Sigmoid colon (tissue), 7 donors: ENCODE data around the gene SLC25A38. TPM values are rescaled to one million over a fixed set of nuclear protein-coding genes. Genes with fewer than 3 reads are reported as not detected.
"Not testable (repeated sequence)": the region's sequence is repeated elsewhere in the genome, so short reads cannot be mapped to it uniquely, and the experiment has no call there.

Experiments used
- DNase-seq: peaks from one replicate; pipeline ENCODE4 v3.0.0-alpha.2; 2019
- H3K27ac ChIP-seq, 4 donors: fragments of 200-600 bp; sonication (generic); one replicate each; pipeline ENCODE4 v1.5.1; 2016 to 2019; ENCODE audit warnings: mild to moderate bottlenecking in 1 of 4
- H3K27me3 ChIP-seq, 3 donors: fragments of 200-600 bp; sonication (generic); one replicate each; pipeline ENCODE4 v1.5.1; 2019; ENCODE audit warnings: mild to moderate bottlenecking in 1 of 3
- H3K36me3 ChIP-seq, 4 donors: fragments of 200-600 bp; sonication (generic); one replicate each; pipeline ENCODE4 v1.5.1; 2016 to 2019
- H3K4me1 ChIP-seq, 4 donors: fragments of 200-600 bp; sonication (generic); one replicate each; pipeline ENCODE4 v1.5.1; 2017 to 2019
- H3K4me3 ChIP-seq, 4 donors: fragments of 200-600 bp; sonication (generic); one replicate each; pipeline ENCODE4 v1.5.1; 2017 to 2019; ENCODE audit warnings: mild to moderate bottlenecking in 2 of 4, moderate library complexity in 1 of 4
- H3K9me3 ChIP-seq, 4 donors: fragments of 200-600 bp in 3 of 4; sonication (generic) in 3 of 4; one replicate each; pipeline versions ENCODE4 v1.5.1 to v1.6.1; 2013 to 2019
- CTCF ChIP-seq, 4 experiments: fragments of 450-650 bp in 3 of 4; fragments of 200-600 bp in 1 of 4; IDR thresholded peaks; one replicate each; pipeline ENCODE4 v1.5.1; 2016 to 2019; ENCODE audit warnings: antibody characterized with exemption in 4 of 4, mild to moderate bottlenecking in 3 of 4, moderate library complexity in 2 of 4
- EP300 ChIP-seq, 4 donors: sonication (generic); formaldehyde crosslinking; IDR thresholded peaks; one replicate each; pipeline ENCODE4 v1.6.1; 2017; ENCODE audit warnings: antibody characterized with exemption in 4 of 4
- POLR2A ChIP-seq, 2 donors: fragments of 450-650 bp; IDR thresholded peaks; one replicate each; pipeline ENCODE4 v1.6.1; 2016; ENCODE audit warnings: antibody characterized with exemption in 2 of 2, mild to moderate bottlenecking in 2 of 2, moderate library complexity in 2 of 2
- POLR2AphosphoS5 ChIP-seq, 4 donors: sonication (generic); formaldehyde crosslinking; IDR thresholded peaks; one replicate each; pipeline ENCODE4 v1.6.1; 2017; ENCODE audit warnings: antibody characterized with exemption in 4 of 4
- WGBS, 2 donors: extraction: QIAGEN DNeasy Blood & Tissue Kit; methylation state at CpG; one replicate each; pipeline ENCODE4 v1.1.7; 2013; 5-methylcytosine and 5-hydroxymethylcytosine counted together
- intact Hi-C: fragments of 100-400 bp; cut with DNase I; formaldehyde crosslinking; loops from one replicate; pipeline ENCODE4 v1.15.1; 2023
- polyA plus RNA-seq, 3 donors: library from polyadenylated mRNA; stranded (reverse); fragments of 200-250 nt; gene quantifications; one replicate each; pipeline ENCODE4 v1.2.3, GENCODE V29; 2013
- total RNA-seq, 4 donors: library from RNA; depleted of rRNA; stranded (reverse); fragments of >200 nt; gene quantifications; one replicate each; pipeline ENCODE4 v1.1.0, GENCODE V29; 2016
- donor health status: healthy with polysubstance abuse.
- donor health status: Bipolar disorder and iron deficiency.
- donor health status: healthy.

SLC25A38 gene
- total and polyA plus RNA-seq, 7 donors = 25.8 to 39.0 (median 32.6) TPM

GRCh38 chr3:39358333-39358732 is 24.8 kb upstream of the SLC25A38 start:
- no peak overlapping the region for H3K27ac ChIP-seq
- no peak for DNase-seq
- H3K27me3 ChIP-seq = no peaks in the 10 kb centered on the region
- TF ChIP-seq POLR2A (IDR thresholded peaks at IDR 0.05) (no peak), CTCF (IDR thresholded peaks at IDR 0.05) (no peak), POLR2AphosphoS5 (IDR thresholded peaks at IDR 0.05) (no peak), EP300 (IDR thresholded peaks at IDR 0.05) (no peak)
- H3K9me3 ChIP-seq = no peaks in the 10 kb centered on the region
- intact Hi-C loops = no loop called here
- H3K4me1 ChIP-seq = no peaks in the 10 kb centered on the region
- no peaks in the 10 kb centered on the region for H3K36me3 ChIP-seq
- 73 to 90% methylated on average over 3 of the region's 3 CpGs for WGBS, 2 donors
- H3K4me3 ChIP-seq = no peak overlapping the region

- 63 to 89% methylated on average over 8 of the region's 8 CpGs for WGBS, 2 donors
- no peak for DNase-seq
- intact Hi-C loops = no loop called here
- TF ChIP-seq CTCF (IDR thresholded peaks at IDR 0.05) (no peak), POLR2A (IDR thresholded peaks at IDR 0.05) (no peak), POLR2AphosphoS5 (IDR thresholded peaks at IDR 0.05) (no peak), EP300 (IDR thresholded peaks at IDR 0.05) (no peak)
- H3K4me3 ChIP-seq = no peak overlapping the region
- H3K4me1 ChIP-seq = no peaks in the 10 kb centered on the region
- no peaks in the 10 kb centered on the region for H3K9me3 ChIP-seq
- H3K27me3 ChIP-seq = no peaks in the 10 kb centered on the region
- no peaks in the 10 kb centered on the region for H3K36me3 ChIP-seq
- no peak overlapping the region for H3K27ac ChIP-seq
Measured at GRCh38 chr3:39361252-39361927, 21.8 kb upstream of the SLC25A38 start.

- intact Hi-C loops = no loop called here
- no peaks in the 10 kb centered on the region for H3K27me3 ChIP-seq
- TF ChIP-seq POLR2A (IDR thresholded peaks at IDR 0.05) = no peak
- no peak for TF ChIP-seq CTCF (IDR thresholded peaks at IDR 0.05)
- no peak for TF ChIP-seq EP300 (IDR thresholded peaks at IDR 0.05)
- TF ChIP-seq POLR2AphosphoS5 (IDR thresholded peaks at IDR 0.05) = no peak
- DNase-seq = no peak
- H3K9me3 ChIP-seq = no peaks in the 10 kb centered on the region
- H3K36me3 ChIP-seq = no peaks in the 10 kb centered on the region
- 61 to 74% methylated on average over 3 of the region's 3 CpGs for WGBS, 2 donors
- no peak overlapping the region for H3K4me3 ChIP-seq
- H3K27ac ChIP-seq = no peak overlapping the region
- H3K4me1 ChIP-seq = no peaks in the 10 kb centered on the region
Measured at GRCh38 chr3:39362192-39362591, 21.0 kb upstream of the SLC25A38 start.

GRCh38 chr3:39362812-39363211 is 20.4 kb upstream of the SLC25A38 start:
- no peak for TF ChIP-seq CTCF (IDR thresholded peaks at IDR 0.05)
- no peak for TF ChIP-seq POLR2AphosphoS5 (IDR thresholded peaks at IDR 0.05)
- TF ChIP-seq POLR2A (IDR thresholded peaks at IDR 0.05) = no peak
- no peak for TF ChIP-seq EP300 (IDR thresholded peaks at IDR 0.05)
- Histone ChIP-seq H3K4me1 (no peaks in the 10 kb centered on the region), H3K4me3 (no peak overlapping the region), H3K27me3 (no peaks in the 10 kb centered on the region), H3K9me3 (no peaks in the 10 kb centered on the region), H3K36me3 (no peaks in the 10 kb centered on the region), H3K27ac (no peak overlapping the region)
- WGBS, 2 donors = 93 to 95% methylated on average over 2 of the region's 2 CpGs
- intact Hi-C loops = no loop called here
- no peak for DNase-seq

GRCh38 chr3:39370450-39370849 is 12.7 kb upstream of the SLC25A38 start:
- H3K36me3 ChIP-seq, H3K27me3 ChIP-seq, H3K4me3 ChIP-seq, H3K4me1 ChIP-seq, H3K27ac ChIP-seq, H3K9me3 ChIP-seq, DNase-seq, intact Hi-C loops: not testable (repeated sequence)
- 89 to 92% methylated on average over 4 of the region's 4 CpGs for WGBS, 2 donors
